ENCODE measurements around the gene SV2B. TPM values are rescaled to one million over a fixed set of nuclear protein-coding genes. Genes with fewer than 3 reads are reported as not detected.

SV2B gene
- total and polyA plus RNA-seq, 9 of the 15 experiments (the other 6 are each of a cell fraction or from before 2014, with no cell fraction given): 0.01 to 0.25 (median 0.11) TPM

DNA sequence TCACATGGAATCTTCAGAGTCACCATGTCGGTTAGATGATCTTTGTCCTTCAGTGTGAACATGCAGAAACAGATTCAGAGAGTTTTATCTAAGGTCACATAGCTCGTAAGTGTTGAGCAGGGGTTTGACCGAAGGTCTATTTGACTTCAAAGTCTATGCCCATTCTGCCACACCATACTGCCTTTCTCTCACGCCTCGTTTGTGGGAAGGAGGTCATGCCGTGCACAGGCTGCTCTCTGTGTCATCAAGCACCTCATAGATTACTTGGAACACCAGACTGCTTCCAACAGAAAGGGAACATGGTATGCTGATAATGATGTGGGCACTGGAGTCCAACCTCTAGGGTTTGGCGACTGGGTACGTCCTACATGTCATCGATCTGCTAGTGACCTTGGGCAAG, 128.8 kb downstream of the SV2B start (continued):
- TF ChIP-seq RFX5 (IDR thresholded peaks at IDR 0.05; ENCODE audit: low read depth, low read length): no peak

GRCh38 chr15:91231703-91232102, 131.6 kb downstream of the SV2B start:
- TF ChIP-seq ZNF766 (CRISPR knock-in tag; conservative IDR thresholded peaks at IDR 0.05) (no peak), FOXK2 (conservative IDR thresholded peaks at IDR 0.05 in 1 of 2, IDR thresholded peaks at IDR 0.05 in 1 of 2; ENCODE audit: low read depth in 2 of 2) (no peak), MAFG (tag; conservative IDR thresholded peaks at IDR 0.05) (no peak), ELF4 (CRISPR knock-in tag; IDR thresholded peaks at IDR 0.05) (no peak), KHSRP (IDR thresholded peaks at IDR 0.05) (no peak), KAT7 (CRISPR knock-in tag; IDR thresholded peaks at IDR 0.05; ENCODE audit: borderline replicate concordance) (no peak), ARID3A (IDR thresholded peaks at IDR 0.05; ENCODE audit: borderline replicate concordance, low read depth, low read length) (no peak), NR4A1 (CRISPR knock-in tag; IDR thresholded peaks at IDR 0.05) (no peak), NR4A1 (tag; IDR thresholded peaks at IDR 0.05) (no peak), MTA1 (IDR thresholded peaks at IDR 0.05; ENCODE audit: borderline replicate concordance) (no peak), ATF1 (CRISPR knock-in tag; IDR thresholded peaks at IDR 0.05) (no peak), ATF1 (tag; IDR thresholded peaks at IDR 0.05) (no peak), RAD51 (IDR thresholded peaks at IDR 0.05; ENCODE audit: borderline replicate concordance, low read depth) (no peak), ZNF253 (CRISPR knock-in tag; conservative IDR thresholded peaks at IDR 0.05) (no peak)
- TF ChIP-seq, protein P1, sequence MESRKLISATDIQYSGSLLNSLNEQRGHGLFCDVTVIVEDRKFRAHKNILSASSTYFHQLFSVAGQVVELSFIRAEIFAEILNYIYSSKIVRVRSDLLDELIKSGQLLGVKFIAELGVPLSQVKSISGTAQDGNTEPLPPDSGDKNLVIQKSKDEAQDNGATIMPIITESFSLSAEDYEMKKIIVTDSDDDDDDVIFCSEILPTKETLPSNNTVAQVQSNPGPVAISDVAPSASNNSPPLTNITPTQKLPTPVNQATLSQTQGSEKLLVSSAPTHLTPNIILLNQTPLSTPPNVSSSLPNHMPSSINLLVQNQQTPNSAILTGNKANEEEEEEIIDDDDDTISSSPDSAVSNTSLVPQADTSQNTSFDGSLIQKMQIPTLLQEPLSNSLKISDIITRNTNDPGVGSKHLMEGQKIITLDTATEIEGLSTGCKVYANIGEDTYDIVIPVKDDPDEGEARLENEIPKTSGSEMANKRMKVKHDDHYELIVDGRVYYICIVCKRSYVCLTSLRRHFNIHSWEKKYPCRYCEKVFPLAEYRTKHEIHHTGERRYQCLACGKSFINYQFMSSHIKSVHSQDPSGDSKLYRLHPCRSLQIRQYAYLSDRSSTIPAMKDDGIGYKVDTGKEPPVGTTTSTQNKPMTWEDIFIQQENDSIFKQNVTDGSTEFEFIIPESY (CRISPR knock-in tag; IDR thresholded peaks at IDR 0.05): no peak
- BruUV-seq (replicated peaks): no TSS peak
- Histone ChIP-seq H3K36me3 (ENCODE audit: control insufficient read depth, insufficient read depth, low read length) (no peaks in the 10 kb centered on the region), H3K79me2 (ENCODE audit: control insufficient read depth, insufficient read depth, low read length) (no peaks in the 10 kb centered on the region), H3K4me1 (replicated peaks in 1 of 2; ENCODE audit: control insufficient read depth in 2 of 2, insufficient read depth in 2 of 2, low read length in 2 of 2) (no peaks in the 10 kb centered on the region), H3K4me2 (ENCODE audit: insufficient read depth, low read length) (no peak overlapping the region), H3K9ac (ENCODE audit: insufficient read depth in 1 of 2, low read depth in 2 of 2, low read length in 2 of 2) (no peak overlapping the region), H2AFZ (ENCODE audit: low read depth, low read length) (no peak overlapping the region), H3K27me3 (ENCODE audit: control insufficient read depth in 2 of 2, insufficient read depth in 2 of 2, low read length in 2 of 2) (peaks cover 3 to 15% of the 10 kb centered on the region in 2 experiments; a peak in 3 of 5 replicates), H3K4me3 (no peak overlapping the region), H3K9me1 (ENCODE audit: control insufficient read depth, insufficient read depth, low read length) (no peaks in the 10 kb centered on the region), H4K20me1 (replicated peaks; ENCODE audit: control insufficient read depth, insufficient read depth, low read length) (no peaks in the 10 kb centered on the region), H3K27ac (ENCODE audit: extremely low read depth, low read depth, low read length) (no peak overlapping the region), H3K9me3 (replicated peaks; ENCODE audit: control insufficient read depth, insufficient read depth, low read depth, low read length) (no peaks in the 10 kb centered on the region)
- ATAC-seq (no peak), DNase-seq (ENCODE audit: extremely low read depth in 1 of 4, low spot score in 3 of 4) (no peak), FAIRE-seq (no peak)
- intact Hi-C loops (cut with micrococcal nuclease): no loop called here
- in situ Hi-C loops (cut with MboI): loop anchor here (25.0 kb wide), 1 partner anchor 919 kb away; no protein-coding TSS in a partner anchor
- ChIA-PET CTCF (ENCODE audit: low intra/inter-chr PET ratio) (no interaction called here), POLR2A (no interaction called here)
- WGBS (ENCODE audit: insufficient coverage, low coverage, missing lambda C conversion rate): under 1% methylated on average over 6 of the region's 6 CpGs

All from K562 (cell line).